ENCODE measurements around the gene TNIK.

The TNIK gene

GRCh38 chr3:171044384-171044783, 415.8 kb downstream of the TNIK start:
- no peaks in the 10 kb centered on the region for H3K27me3 ChIP-seq (ENCODE audit: control insufficient read depth, low read length)
- no peaks in the 10 kb centered on the region for H3K9me3 ChIP-seq (ENCODE audit: control insufficient read depth, insufficient read depth, low read length)
- TF ChIP-seq EZH2phosphoT487 (IDR thresholded peaks at IDR 0.05; ENCODE audit: borderline replicate concordance, low read length) (no peak), CTCF (IDR thresholded peaks at IDR 0.05; ENCODE audit: low read depth, low read length, poor library complexity, severe bottlenecking) (no peak)
- no peaks in the 10 kb centered on the region for H3K79me2 ChIP-seq (ENCODE audit: control insufficient read depth, low read length)
- H3K9me2 ChIP-seq (replicated peaks; ENCODE audit: control insufficient read depth, low read length) = no peaks in the 10 kb centered on the region
- no peaks in the 10 kb centered on the region for H4K20me1 ChIP-seq (ENCODE audit: control insufficient read depth, insufficient read depth, low read depth, low read length)
- H3K27ac ChIP-seq (ENCODE audit: low read depth, low read length) = no peak overlapping the region
- H3K36me3 ChIP-seq (ENCODE audit: control insufficient read depth, low read length) = no peaks in the 10 kb centered on the region
- H3K4me1 ChIP-seq (ENCODE audit: control insufficient read depth, low read length) = no peaks in the 10 kb centered on the region
- no peak overlapping the region for H3K4me2 ChIP-seq (ENCODE audit: low read length)
- H3K4me3 ChIP-seq (ENCODE audit: low read length) = no peak overlapping the region
- H3F3A ChIP-seq (ENCODE audit: control insufficient read depth, insufficient read depth) = no peaks in the 10 kb centered on the region

GRCh38 chr3:171039674-171040073, 420.5 kb downstream of the TNIK start:
- Histone ChIP-seq H3K36me3 (ENCODE audit: control insufficient read depth, low read length) (no peaks in the 10 kb centered on the region), H3K4me3 (ENCODE audit: low read length) (no peak overlapping the region), H3K79me2 (ENCODE audit: control insufficient read depth, low read length) (no peaks in the 10 kb centered on the region), H4K20me1 (ENCODE audit: control insufficient read depth, insufficient read depth, low read depth, low read length) (no peaks in the 10 kb centered on the region), H3K4me1 (ENCODE audit: control insufficient read depth, low read length) (no peaks in the 10 kb centered on the region), H3K27ac (ENCODE audit: low read depth, low read length) (no peak overlapping the region), H3K9me3 (ENCODE audit: control insufficient read depth, insufficient read depth, low read length) (no peaks in the 10 kb centered on the region), H3K27me3 (ENCODE audit: control insufficient read depth, low read length) (no peaks in the 10 kb centered on the region), H3F3A (ENCODE audit: control insufficient read depth, insufficient read depth) (no peaks in the 10 kb centered on the region), H3K9me2 (replicated peaks; ENCODE audit: control insufficient read depth, low read length) (no peaks in the 10 kb centered on the region), H3K4me2 (ENCODE audit: low read length) (no peak overlapping the region)
- TF ChIP-seq EZH2phosphoT487 (IDR thresholded peaks at IDR 0.05; ENCODE audit: borderline replicate concordance, low read length) = no peak
- no peak for TF ChIP-seq CTCF (IDR thresholded peaks at IDR 0.05; ENCODE audit: low read depth, low read length, poor library complexity, severe bottlenecking)

GRCh38 chr3:171038342-171038741, 421.9 kb downstream of the TNIK start:
- Histone ChIP-seq H3K9me3 (ENCODE audit: control insufficient read depth, insufficient read depth, low read length) (no peaks in the 10 kb centered on the region), H3K79me2 (ENCODE audit: control insufficient read depth, low read length) (no peaks in the 10 kb centered on the region), H4K20me1 (ENCODE audit: control insufficient read depth, insufficient read depth, low read depth, low read length) (no peaks in the 10 kb centered on the region), H3K9me2 (replicated peaks; ENCODE audit: control insufficient read depth, low read length) (no peaks in the 10 kb centered on the region), H3K27me3 (ENCODE audit: control insufficient read depth, low read length) (no peaks in the 10 kb centered on the region), H3K4me3 (ENCODE audit: low read length) (no peak overlapping the region), H3K27ac (ENCODE audit: low read depth, low read length) (no peak overlapping the region), H3K36me3 (ENCODE audit: control insufficient read depth, low read length) (no peaks in the 10 kb centered on the region), H3K4me2 (ENCODE audit: low read length) (no peak overlapping the region), H3F3A (ENCODE audit: control insufficient read depth, insufficient read depth) (no peaks in the 10 kb centered on the region), H3K4me1 (ENCODE audit: control insufficient read depth, low read length) (no peaks in the 10 kb centered on the region)
- TF ChIP-seq EZH2phosphoT487 (IDR thresholded peaks at IDR 0.05; ENCODE audit: borderline replicate concordance, low read length) (no peak), CTCF (IDR thresholded peaks at IDR 0.05; ENCODE audit: low read depth, low read length, poor library complexity, severe bottlenecking) (no peak)

Measured in DOHH2 (cell line).